ENCODE results near the gene PRDX4.

GRCh38 chrX:23623797-23624196 is 43.5 kb upstream of the PRDX4 start:
- TF ChIP-seq CTCF (conservative IDR thresholded peaks at IDR 0.05; ENCODE audit: low read depth, low read length), result no peak
- no peak for TF ChIP-seq EZH2 (IDR thresholded peaks at IDR 0.05; ENCODE audit: low read length, unreplicated experiment)
- no peak for TF ChIP-seq EZH2phosphoT487 (IDR thresholded peaks at IDR 0.05; ENCODE audit: borderline replicate concordance, low read length)
